Activated CD8-positive, alpha-beta memory T cell treated with anti-CD3 and anti-CD28 coated beads, Interleukin-2, amount 50 U/mL, for 1 hour (primary cell): ENCODE data around the gene FDX2.

ENCODE experiments used
- DNase-seq: peaks from one replicate; pipeline ENCODE4 v3.0.0-alpha.2; 2020; ENCODE audit errors: extremely low read depth

Gene FDX2

GRCh38 chr19:10299545-10300458 is 16.0 kb downstream of the FDX2 start:
- DNase-seq, result no peak

GRCh38 chr19:10295847-10296591 is 19.8 kb downstream of the FDX2 start:
- DNase-seq, result no peak

- no peak for DNase-seq
Observed at GRCh38 chr19:10295305-10295846, 20.4 kb downstream of the FDX2 start.

GRCh38 chr19:10294368-10294697 is 21.5 kb downstream of the FDX2 start:
- DNase-seq, result no peak

- DNase-seq, result no peak
Observed at GRCh38 chr19:10293637-10294367, 22.0 kb downstream of the FDX2 start.

- DNase-seq, result no peak
Observed at GRCh38 chr19:10292789-10293636, 22.8 kb downstream of the FDX2 start.

GRCh38 chr19:10292206-10292788 is 23.5 kb downstream of the FDX2 start:
- no peak for DNase-seq

GRCh38 chr19:10291554-10292205 is 24.1 kb downstream of the FDX2 start:
- no peak for DNase-seq

GRCh38 chr19:10290876-10291553 is 24.8 kb downstream of the FDX2 start:
- no peak for DNase-seq

GRCh38 chr19:10290357-10290875 is 25.4 kb downstream of the FDX2 start:
- DNase-seq, result no peak

GRCh38 chr19:10289836-10290356 is 25.9 kb downstream of the FDX2 start, which contains the start of gene ICAM5:
ICAM5 (plus strand) TSS chr19:10289952; CDS start chr19:10290044, 92 bp downstream.
- DNase-seq, result no peak

- no peak for DNase-seq
Observed at GRCh38 chr19:10289167-10289835, 26.5 kb downstream of the FDX2 start.

GRCh38 chr19:10288662-10289166 is 27.1 kb downstream of the FDX2 start:
- no peak for DNase-seq

- no peak for DNase-seq
Observed at GRCh38 chr19:10286803-10287737, 28.7 kb downstream of the FDX2 start, which contains the start of gene ICAM4. ICAM4 (plus strand) TSS chr19:10286955; CDS start chr19:10287013, 58 bp downstream.

- no peak for DNase-seq
Observed at GRCh38 chr19:10285393-10285792, 30.4 kb downstream of the FDX2 start.

- no peak for DNase-seq
Observed at GRCh38 chr19:10284960-10285278, 30.9 kb downstream of the FDX2 start.
